ENCODE data around the gene CLTCL1. TPM values are rescaled to one million over a fixed set of nuclear protein-coding genes. Genes with fewer than 3 reads are reported as not detected.
A peak's percentile ranks its signal among the peaks of the same experiment; 100 is the strongest.

CLTCL1 gene
- total RNA-seq, 1 donor from 2014 or later = 13.7 TPM

- Histone ChIP-seq H3K27me3 (ENCODE audit: control insufficient read depth, insufficient read depth, low read length) (no peaks in the 10 kb centered on the region), H3K36me3 (ENCODE audit: control insufficient read depth, insufficient read depth, low read length) (peaks cover 1% of the 10 kb centered on the region), H3K4me3 (ENCODE audit: low read depth, low read length) (no peak overlapping the region)
- FAIRE-seq (peak; percentile 32), DNase-seq (ENCODE audit: low read depth) (no peak)
- TF ChIP-seq, protein P1, sequence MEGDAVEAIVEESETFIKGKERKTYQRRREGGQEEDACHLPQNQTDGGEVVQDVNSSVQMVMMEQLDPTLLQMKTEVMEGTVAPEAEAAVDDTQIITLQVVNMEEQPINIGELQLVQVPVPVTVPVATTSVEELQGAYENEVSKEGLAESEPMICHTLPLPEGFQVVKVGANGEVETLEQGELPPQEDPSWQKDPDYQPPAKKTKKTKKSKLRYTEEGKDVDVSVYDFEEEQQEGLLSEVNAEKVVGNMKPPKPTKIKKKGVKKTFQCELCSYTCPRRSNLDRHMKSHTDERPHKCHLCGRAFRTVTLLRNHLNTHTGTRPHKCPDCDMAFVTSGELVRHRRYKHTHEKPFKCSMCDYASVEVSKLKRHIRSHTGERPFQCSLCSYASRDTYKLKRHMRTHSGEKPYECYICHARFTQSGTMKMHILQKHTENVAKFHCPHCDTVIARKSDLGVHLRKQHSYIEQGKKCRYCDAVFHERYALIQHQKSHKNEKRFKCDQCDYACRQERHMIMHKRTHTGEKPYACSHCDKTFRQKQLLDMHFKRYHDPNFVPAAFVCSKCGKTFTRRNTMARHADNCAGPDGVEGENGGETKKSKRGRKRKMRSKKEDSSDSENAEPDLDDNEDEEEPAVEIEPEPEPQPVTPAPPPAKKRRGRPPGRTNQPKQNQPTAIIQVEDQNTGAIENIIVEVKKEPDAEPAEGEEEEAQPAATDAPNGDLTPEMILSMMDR (IDR thresholded peaks at IDR 0.05; ENCODE audit: insufficient read depth, low read length, severe bottlenecking) = no peak
Observed at GRCh38 chr22:19232623-19233022, 58.9 kb downstream of the CLTCL1 start.

DNA sequence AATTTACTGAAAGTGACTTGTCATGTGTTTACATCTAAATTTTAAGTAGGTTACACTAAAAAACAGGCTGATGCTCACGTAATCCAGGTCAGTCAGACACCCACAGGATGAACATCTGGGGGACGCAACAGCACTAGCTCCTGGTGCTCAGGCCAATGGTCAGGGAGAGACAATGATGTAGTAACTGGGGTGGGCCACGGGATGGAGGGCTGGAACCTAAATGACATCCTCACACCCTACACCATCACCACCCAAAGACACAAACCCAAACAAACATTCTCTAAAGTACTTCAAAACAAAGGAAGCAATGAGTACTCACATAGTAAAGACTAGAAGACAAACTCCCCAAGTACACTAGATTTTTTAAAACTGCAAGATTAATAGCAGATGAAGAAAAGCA is 59.5 kb downstream of the CLTCL1 start:
- no peaks in the 10 kb centered on the region for H3K27me3 ChIP-seq (ENCODE audit: control insufficient read depth, insufficient read depth, low read length)
- FAIRE-seq (no peak), DNase-seq (ENCODE audit: low read depth) (no peak)
- TF ChIP-seq, protein P1 (IDR thresholded peaks at IDR 0.05; ENCODE audit: insufficient read depth, low read length, severe bottlenecking) = no peak
- peaks cover 1% of the 10 kb centered on the region for H3K36me3 ChIP-seq (ENCODE audit: control insufficient read depth, insufficient read depth, low read length)
- no peak overlapping the region for H3K4me3 ChIP-seq (ENCODE audit: low read depth, low read length)

DNA sequence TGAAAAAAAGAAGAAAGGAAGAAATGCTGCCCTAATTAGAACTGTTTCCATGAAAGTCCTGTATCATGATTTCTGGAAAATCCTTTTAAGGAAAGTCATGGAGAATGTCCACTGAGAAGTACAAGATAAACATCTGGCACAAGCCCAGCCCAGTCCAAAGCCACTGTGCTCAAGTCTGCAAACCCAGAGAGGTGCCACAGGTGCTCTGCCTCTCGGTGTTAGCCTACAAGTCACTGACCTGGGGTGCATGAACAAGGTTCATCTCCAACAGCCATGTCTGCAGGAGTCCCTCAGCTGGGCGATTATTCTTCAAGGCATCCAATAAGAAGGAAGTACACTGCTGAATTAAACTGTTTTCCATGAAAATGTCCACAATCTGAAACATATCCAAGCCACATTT is 61.9 kb downstream of the CLTCL1 start:
- FAIRE-seq (no peak), DNase-seq (ENCODE audit: low read depth) (no peak)
- TF ChIP-seq, protein P1 (IDR thresholded peaks at IDR 0.05; ENCODE audit: insufficient read depth, low read length, severe bottlenecking) = no peak
- H3K27me3 ChIP-seq (ENCODE audit: control insufficient read depth, insufficient read depth, low read length) = no peaks in the 10 kb centered on the region
- peaks cover 8% of the 10 kb centered on the region for H3K36me3 ChIP-seq (ENCODE audit: control insufficient read depth, insufficient read depth, low read length)
- H3K4me3 ChIP-seq (ENCODE audit: low read depth, low read length) = no peak overlapping the region

DNA sequence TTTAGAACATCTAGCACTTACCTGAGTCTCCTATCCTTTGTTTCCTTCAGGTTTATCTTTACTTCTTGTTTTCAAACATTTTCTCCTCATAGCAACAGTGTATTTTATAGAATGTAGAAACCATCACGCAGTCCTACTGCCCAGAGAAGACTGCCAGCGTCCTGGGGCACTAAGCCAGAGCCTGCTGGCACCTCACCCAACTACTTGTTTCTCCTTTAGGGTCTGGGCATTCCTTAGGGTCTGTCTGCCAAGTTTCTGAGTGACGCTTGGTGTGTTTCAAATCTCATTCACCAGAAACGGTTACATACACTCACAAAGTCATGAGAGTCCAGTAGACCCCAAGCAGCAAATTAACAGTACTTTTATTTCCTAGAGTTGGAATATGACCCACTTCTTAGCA is 63.3 kb downstream of the CLTCL1 start:
- H3K27me3 ChIP-seq (ENCODE audit: control insufficient read depth, insufficient read depth, low read length) = no peaks in the 10 kb centered on the region
- TF ChIP-seq, protein P1 (IDR thresholded peaks at IDR 0.05; ENCODE audit: insufficient read depth, low read length, severe bottlenecking) = no peak
- H3K4me3 ChIP-seq (ENCODE audit: low read depth, low read length) = no peak overlapping the region
- peaks cover 11% of the 10 kb centered on the region for H3K36me3 ChIP-seq (ENCODE audit: control insufficient read depth, insufficient read depth, low read length)
- DNase-seq (ENCODE audit: low read depth) = no peak
- no peak for FAIRE-seq

GRCh38 chr22:19226428-19226827 is 65.1 kb downstream of the CLTCL1 start:
- no peak overlapping the region for H3K4me3 ChIP-seq (ENCODE audit: low read depth, low read length)
- H3K27me3 ChIP-seq (ENCODE audit: control insufficient read depth, insufficient read depth, low read length) = no peaks in the 10 kb centered on the region
- TF ChIP-seq, protein P1 (IDR thresholded peaks at IDR 0.05; ENCODE audit: insufficient read depth, low read length, severe bottlenecking) = no peak
- FAIRE-seq = no peak
- peaks cover 16% of the 10 kb centered on the region for H3K36me3 ChIP-seq (ENCODE audit: control insufficient read depth, insufficient read depth, low read length)
- DNase-seq (ENCODE audit: low read depth) = no peak

- no peak for DNase-seq (ENCODE audit: low read depth)
- Histone ChIP-seq H3K4me3 (ENCODE audit: low read depth, low read length) (no peak overlapping the region), H3K27me3 (ENCODE audit: control insufficient read depth, insufficient read depth, low read length) (no peaks in the 10 kb centered on the region), H3K36me3 (ENCODE audit: control insufficient read depth, insufficient read depth, low read length) (peaks cover 19% of the 10 kb centered on the region)
- peak; percentile 36 for FAIRE-seq
- TF ChIP-seq, protein P1 (IDR thresholded peaks at IDR 0.05; ENCODE audit: insufficient read depth, low read length, severe bottlenecking) = no peak
Observed at GRCh38 chr22:19225560-19225959, 66.0 kb downstream of the CLTCL1 start.
